Astrocyte (in vitro differentiated cells and primary cell): ENCODE measurements around the gene ICOS. TPM values are rescaled to one million over a fixed set of nuclear protein-coding genes. Genes with fewer than 3 reads are reported as not detected.

Experiments used
- DNase-seq: peaks from one replicate; pipeline ENCODE4 v3.0.0-alpha.2; 2010; ENCODE audit warnings: low read depth
- FAIRE-seq: peaks from 2 replicates; lab custom pipeline; 2011; peaks lifted over from hg19 to GRCh38; lab: Jason Lieb, UNC
- H2AFZ ChIP-seq: 2 replicates; pipeline ENCODE4 v1.6.0; 2012; ENCODE audit warnings: low read depth, low read length, inconsistent platforms
- H3K27ac ChIP-seq: 2 replicates; pipeline ENCODE4 v1.5.1; 2011; ENCODE audit warnings: low read depth, low read length, inconsistent platforms
- H3K27me3 ChIP-seq: 2 replicates; pipeline ENCODE4 v1.6.0; 2011; ENCODE audit warnings: low read length, inconsistent platforms; ENCODE audit not compliant: insufficient read depth
- H3K36me3 ChIP-seq: 2 replicates; pipeline ENCODE4 v1.5.1; 2011; ENCODE audit warnings: low read length, inconsistent platforms; ENCODE audit not compliant: insufficient read depth
- H3K4me1 ChIP-seq: 2 replicates; pipeline ENCODE4 v1.5.1; 2011; ENCODE audit warnings: low read length, inconsistent platforms; ENCODE audit not compliant: insufficient read depth
- H3K4me2 ChIP-seq: 2 replicates; pipeline ENCODE4 v1.6.0; 2012; ENCODE audit warnings: low read length, inconsistent platforms
- H3K4me3 ChIP-seq: 2 replicates; pipeline ENCODE4 v1.5.1; 2011; ENCODE audit warnings: low read depth, mild to moderate bottlenecking, low read length, inconsistent platforms; ENCODE audit not compliant: insufficient read depth
- H3K79me2 ChIP-seq: 2 replicates; pipeline ENCODE4 v1.6.0; 2012; ENCODE audit warnings: mild to moderate bottlenecking, low read length, inconsistent platforms; ENCODE audit not compliant: insufficient read depth
- H3K9ac ChIP-seq: 2 replicates; pipeline ENCODE4 v1.6.0; 2012; ENCODE audit warnings: mild to moderate bottlenecking, low read length, inconsistent platforms
- H3K9me3 ChIP-seq: 2 replicates; pipeline ENCODE4 v1.5.1; 2012; ENCODE audit warnings: low read depth, mild to moderate bottlenecking, low read length, inconsistent platforms; ENCODE audit not compliant: insufficient read depth
- H4K20me1 ChIP-seq: 2 replicates; pipeline ENCODE4 v1.6.0; 2012; ENCODE audit warnings: low read length, inconsistent platforms; ENCODE audit not compliant: insufficient read depth
- H3K27ac Mint-ChIP-seq: one replicate; pipeline ENCODE4 v1.8.0; 2021; ENCODE audit warnings: mild to moderate bottlenecking, mixed read lengths; ENCODE audit not compliant: unreplicated experiment
- H3K27me3 Mint-ChIP-seq: one replicate; pipeline ENCODE4 v1.8.0; 2021; ENCODE audit warnings: low read depth, mixed read lengths; ENCODE audit not compliant: unreplicated experiment
- H3K36me3 Mint-ChIP-seq: one replicate; pipeline ENCODE4 v1.8.0; 2021; ENCODE audit warnings: low read depth, mixed read lengths; ENCODE audit not compliant: unreplicated experiment
- H3K4me1 Mint-ChIP-seq: one replicate; pipeline ENCODE4 v1.8.0; 2021; ENCODE audit warnings: low read depth, mixed read lengths; ENCODE audit not compliant: unreplicated experiment
- H3K4me3 Mint-ChIP-seq: one replicate; pipeline ENCODE4 v1.8.0; 2021; ENCODE audit warnings: mild to moderate bottlenecking, moderate library complexity, mixed read lengths; ENCODE audit not compliant: unreplicated experiment
- H3K9me3 Mint-ChIP-seq: one replicate; pipeline ENCODE4 v1.8.0; 2021; ENCODE audit warnings: mild to moderate bottlenecking, mixed read lengths; ENCODE audit not compliant: unreplicated experiment
- EZH2 ChIP-seq: IDR thresholded peaks from 2 replicates; pipeline ENCODE4 v1.6.1; 2012; ENCODE audit warnings: mild to moderate bottlenecking, low read length, inconsistent platforms; ENCODE audit not compliant: insufficient read depth
- total RNA-seq: library from RNA; stranded (reverse); gene quantifications from 2 replicates; pipeline ENCODE4 v1.2.1, GENCODE V29; 2021
- TF ChIP-seq, protein P1 (sequence below): IDR thresholded peaks from 2 replicates; pipeline ENCODE4 v1.5.1; 2011; ENCODE audit warnings: low read depth, mild to moderate bottlenecking, inconsistent platforms, low read length, moderate library complexity; ENCODE audit not compliant: insufficient read depth

Gene ICOS
- total RNA-seq, 1 donor from 2014 or later, result not detected

DNA sequence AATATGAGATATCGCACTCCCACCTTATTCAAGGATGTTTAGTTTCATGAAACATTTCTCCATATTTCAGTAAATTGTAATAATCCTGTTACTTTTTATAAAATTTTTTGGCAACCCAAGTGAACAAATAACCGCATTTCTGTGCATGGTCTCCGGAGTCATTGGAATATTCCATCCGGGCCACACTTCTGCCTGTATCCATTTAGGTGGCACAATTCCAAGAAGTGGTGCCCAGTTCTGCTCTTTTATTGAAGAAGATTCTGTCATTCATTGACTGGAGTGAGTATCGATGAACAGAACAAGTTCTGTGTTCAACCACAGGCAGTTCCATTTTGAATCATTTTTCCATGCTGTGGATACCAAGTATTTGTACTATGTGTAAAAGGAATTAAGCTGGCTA lies 26.6 kb upstream of the ICOS start:
- no peaks in the 10 kb centered on the region for H3K9me3 Mint-ChIP-seq
- H3K9me3 ChIP-seq, result no peaks in the 10 kb centered on the region
- no peaks in the 10 kb centered on the region for H3K27me3 Mint-ChIP-seq
- H3K9ac ChIP-seq, result peak overlapping the region; percentile 17
- no peak overlapping the region for H3K4me3 Mint-ChIP-seq
- H3K79me2 ChIP-seq, result no peaks in the 10 kb centered on the region
- H3K36me3 ChIP-seq, result no peaks in the 10 kb centered on the region
- FAIRE-seq (no peak), DNase-seq (no peak)
- peak overlapping the region; percentile 8 for H2AFZ ChIP-seq
- H3K4me1 ChIP-seq, result peaks cover 7% of the 10 kb centered on the region
- H3K4me1 Mint-ChIP-seq, result peaks cover 3% of the 10 kb centered on the region
- H3K4me2 ChIP-seq, result peak overlapping the region; percentile 70
- no peak for TF ChIP-seq EZH2
- TF ChIP-seq, protein P1, sequence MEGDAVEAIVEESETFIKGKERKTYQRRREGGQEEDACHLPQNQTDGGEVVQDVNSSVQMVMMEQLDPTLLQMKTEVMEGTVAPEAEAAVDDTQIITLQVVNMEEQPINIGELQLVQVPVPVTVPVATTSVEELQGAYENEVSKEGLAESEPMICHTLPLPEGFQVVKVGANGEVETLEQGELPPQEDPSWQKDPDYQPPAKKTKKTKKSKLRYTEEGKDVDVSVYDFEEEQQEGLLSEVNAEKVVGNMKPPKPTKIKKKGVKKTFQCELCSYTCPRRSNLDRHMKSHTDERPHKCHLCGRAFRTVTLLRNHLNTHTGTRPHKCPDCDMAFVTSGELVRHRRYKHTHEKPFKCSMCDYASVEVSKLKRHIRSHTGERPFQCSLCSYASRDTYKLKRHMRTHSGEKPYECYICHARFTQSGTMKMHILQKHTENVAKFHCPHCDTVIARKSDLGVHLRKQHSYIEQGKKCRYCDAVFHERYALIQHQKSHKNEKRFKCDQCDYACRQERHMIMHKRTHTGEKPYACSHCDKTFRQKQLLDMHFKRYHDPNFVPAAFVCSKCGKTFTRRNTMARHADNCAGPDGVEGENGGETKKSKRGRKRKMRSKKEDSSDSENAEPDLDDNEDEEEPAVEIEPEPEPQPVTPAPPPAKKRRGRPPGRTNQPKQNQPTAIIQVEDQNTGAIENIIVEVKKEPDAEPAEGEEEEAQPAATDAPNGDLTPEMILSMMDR, result no peak
- no peaks in the 10 kb centered on the region for H3K36me3 Mint-ChIP-seq
- no peaks in the 10 kb centered on the region for H4K20me1 ChIP-seq
- no peak overlapping the region for H3K4me3 ChIP-seq
- no peak overlapping the region for H3K27ac Mint-ChIP-seq
- H3K27me3 ChIP-seq, result no peaks in the 10 kb centered on the region
- no peak overlapping the region for H3K27ac ChIP-seq

DNA sequence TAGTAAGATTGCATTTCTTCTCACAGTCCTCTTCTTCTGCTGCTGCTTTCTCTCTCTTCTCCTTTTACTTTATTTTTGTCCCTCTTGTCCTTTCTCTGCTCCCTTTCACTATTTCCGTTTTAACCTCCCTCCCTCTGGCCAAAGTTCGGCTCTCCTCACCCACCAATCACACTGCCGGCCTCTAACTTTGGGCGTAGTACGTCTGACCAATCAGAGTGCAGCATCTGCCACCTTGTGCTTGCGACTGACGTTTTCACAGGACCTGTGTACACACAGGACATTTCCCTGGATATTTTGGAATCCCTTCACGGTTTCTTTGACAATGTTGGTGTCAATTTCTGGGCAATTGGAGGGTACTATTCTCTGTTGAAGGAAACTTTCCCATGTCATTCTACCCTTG lies 22.6 kb upstream of the ICOS start:
- FAIRE-seq, result no peak
- Mint-ChIP-seq H3K36me3 (no peaks in the 10 kb centered on the region), H3K4me1 (peaks cover 7% of the 10 kb centered on the region)

GRCh38 chr2:203914546-203915182 lies 21.9 kb upstream of the ICOS start:
- Histone ChIP-seq H3K27me3 (no peaks in the 10 kb centered on the region), H3K27ac (no peak overlapping the region), H3K36me3 (no peaks in the 10 kb centered on the region), H4K20me1 (no peaks in the 10 kb centered on the region), H3K9me3 (no peaks in the 10 kb centered on the region), H3K4me1 (no peaks in the 10 kb centered on the region), H3K4me3 (no peak overlapping the region), H2AFZ (no peak overlapping the region), H3K79me2 (no peaks in the 10 kb centered on the region), H3K9ac (no peak overlapping the region), H3K4me2 (no peak overlapping the region)
- Mint-ChIP-seq H3K27ac (no peak overlapping the region), H3K36me3 (no peaks in the 10 kb centered on the region), H3K9me3 (no peaks in the 10 kb centered on the region), H3K27me3 (peaks cover 9% of the 10 kb centered on the region), H3K4me3 (no peak overlapping the region), H3K4me1 (peaks cover 4% of the 10 kb centered on the region)
- TF ChIP-seq, protein P1, result no peak
- TF ChIP-seq EZH2, result no peak
- FAIRE-seq, result peak; percentile 29
- no peak for DNase-seq

More for the DNA sequence above, 22.6 kb upstream of the ICOS start:
- H3K9me3 Mint-ChIP-seq, result no peaks in the 10 kb centered on the region
- no peak overlapping the region for H3K4me2 ChIP-seq
- no peak overlapping the region for H3K9ac ChIP-seq
- H3K4me1 ChIP-seq, result peaks cover 6% of the 10 kb centered on the region
- DNase-seq, result no peak
- TF ChIP-seq, protein P1, result no peak
- TF ChIP-seq EZH2, result no peak
- H3K79me2 ChIP-seq, result no peaks in the 10 kb centered on the region
- no peaks in the 10 kb centered on the region for H3K27me3 ChIP-seq
- no peak overlapping the region for H3K27ac Mint-ChIP-seq
- H3K27me3 Mint-ChIP-seq, result peaks cover 9% of the 10 kb centered on the region
- H3K4me3 Mint-ChIP-seq, result no peak overlapping the region
- no peak overlapping the region for H3K4me3 ChIP-seq
- no peaks in the 10 kb centered on the region for H3K36me3 ChIP-seq
- H3K9me3 ChIP-seq, result no peaks in the 10 kb centered on the region
- H2AFZ ChIP-seq, result no peak overlapping the region
- no peaks in the 10 kb centered on the region for H4K20me1 ChIP-seq
- H3K27ac ChIP-seq, result no peak overlapping the region
